AG09319 (cell line): ENCODE measurements around the gene EIF4G3.

Experiments
- DNase-seq: peaks from one replicate; pipeline ENCODE4 v3.0.0-alpha.2; 2010; ENCODE audit warnings: low read depth; ENCODE audit errors: extremely low read depth
- TF ChIP-seq, protein P1 (sequence below): IDR thresholded peaks from 2 replicates; pipeline ENCODE4 v1.5.1; 2011; ENCODE audit warnings: low read depth, mild to moderate bottlenecking, inconsistent platforms, low read length, moderate library complexity

Gene EIF4G3

DNA sequence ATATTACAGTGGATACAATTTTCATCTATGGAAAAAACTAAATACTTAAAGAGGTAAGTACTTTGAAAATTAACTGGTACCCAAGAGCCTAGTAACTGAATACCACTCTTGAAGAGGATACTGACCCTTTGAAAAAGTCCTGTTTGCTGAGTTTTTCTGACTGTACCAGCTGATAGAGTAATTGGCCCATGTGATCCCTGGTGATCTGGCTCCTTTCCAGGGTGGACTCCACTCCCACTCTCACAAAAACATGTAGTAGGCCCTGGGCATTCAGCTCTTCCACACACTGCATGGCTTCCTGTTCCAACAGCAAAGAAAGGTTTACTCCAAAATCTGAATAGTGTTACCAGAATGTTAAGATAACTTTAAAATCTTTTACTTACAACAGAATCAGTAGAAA is 336.0 kb downstream of the EIF4G3 start:
- no peak for DNase-seq

DNA sequence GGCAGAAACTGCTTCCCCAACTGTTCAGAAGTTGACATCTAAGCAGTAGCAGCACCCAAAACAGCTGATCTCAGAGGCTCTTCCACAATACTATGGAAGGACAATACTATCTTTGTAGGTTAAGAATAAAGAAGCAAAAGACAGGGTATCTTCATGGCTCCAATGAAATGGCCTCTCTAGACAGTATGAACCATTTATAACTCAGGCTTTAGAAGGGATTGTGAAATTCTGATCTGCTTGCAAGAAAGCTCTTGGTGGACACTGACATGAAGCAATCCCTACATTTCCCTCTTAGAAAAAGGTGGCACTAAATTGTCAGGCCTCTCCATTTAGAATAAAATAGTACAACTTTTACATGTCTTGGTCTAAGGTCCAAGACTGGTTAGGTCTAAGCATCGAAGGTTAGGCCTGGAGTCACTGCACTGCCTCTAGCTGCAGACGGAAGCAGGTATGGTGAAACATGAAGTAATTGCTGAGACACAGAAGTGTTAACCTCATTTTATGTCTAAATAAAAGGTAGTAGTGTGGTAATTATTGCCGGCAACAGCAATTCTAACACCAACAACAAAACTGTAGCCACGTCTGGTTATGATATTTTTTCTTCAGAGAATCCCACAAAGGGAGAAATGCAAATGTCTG is 339.0 kb downstream of the EIF4G3 start:
- TF ChIP-seq, protein P1, sequence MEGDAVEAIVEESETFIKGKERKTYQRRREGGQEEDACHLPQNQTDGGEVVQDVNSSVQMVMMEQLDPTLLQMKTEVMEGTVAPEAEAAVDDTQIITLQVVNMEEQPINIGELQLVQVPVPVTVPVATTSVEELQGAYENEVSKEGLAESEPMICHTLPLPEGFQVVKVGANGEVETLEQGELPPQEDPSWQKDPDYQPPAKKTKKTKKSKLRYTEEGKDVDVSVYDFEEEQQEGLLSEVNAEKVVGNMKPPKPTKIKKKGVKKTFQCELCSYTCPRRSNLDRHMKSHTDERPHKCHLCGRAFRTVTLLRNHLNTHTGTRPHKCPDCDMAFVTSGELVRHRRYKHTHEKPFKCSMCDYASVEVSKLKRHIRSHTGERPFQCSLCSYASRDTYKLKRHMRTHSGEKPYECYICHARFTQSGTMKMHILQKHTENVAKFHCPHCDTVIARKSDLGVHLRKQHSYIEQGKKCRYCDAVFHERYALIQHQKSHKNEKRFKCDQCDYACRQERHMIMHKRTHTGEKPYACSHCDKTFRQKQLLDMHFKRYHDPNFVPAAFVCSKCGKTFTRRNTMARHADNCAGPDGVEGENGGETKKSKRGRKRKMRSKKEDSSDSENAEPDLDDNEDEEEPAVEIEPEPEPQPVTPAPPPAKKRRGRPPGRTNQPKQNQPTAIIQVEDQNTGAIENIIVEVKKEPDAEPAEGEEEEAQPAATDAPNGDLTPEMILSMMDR, result no peak
- DNase-seq, result no peak

More for the DNA sequence above, 336.0 kb downstream of the EIF4G3 start:
- TF ChIP-seq, protein P1, result no peak

DNA sequence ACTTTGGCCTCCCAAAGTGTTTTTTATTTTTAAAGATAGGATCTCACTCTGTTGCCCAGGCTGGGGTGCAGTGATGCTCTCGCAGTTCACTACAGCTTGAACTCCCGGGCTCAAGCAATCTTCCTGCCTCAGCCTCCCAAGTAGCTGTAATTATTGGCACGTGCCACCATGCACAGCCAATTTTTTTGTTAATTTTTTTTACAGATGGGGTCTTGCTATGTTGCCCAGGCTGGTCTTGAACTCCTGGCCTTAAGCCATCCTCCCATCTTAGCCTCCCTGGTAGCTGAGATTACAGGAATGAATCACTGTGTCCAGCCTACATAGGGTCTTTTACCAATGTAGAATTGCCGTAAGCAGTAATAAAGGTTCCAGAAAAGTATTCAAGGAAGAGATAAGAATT is 340.5 kb downstream of the EIF4G3 start:
- DNase-seq, result no peak
- TF ChIP-seq, protein P1, result no peak

DNA sequence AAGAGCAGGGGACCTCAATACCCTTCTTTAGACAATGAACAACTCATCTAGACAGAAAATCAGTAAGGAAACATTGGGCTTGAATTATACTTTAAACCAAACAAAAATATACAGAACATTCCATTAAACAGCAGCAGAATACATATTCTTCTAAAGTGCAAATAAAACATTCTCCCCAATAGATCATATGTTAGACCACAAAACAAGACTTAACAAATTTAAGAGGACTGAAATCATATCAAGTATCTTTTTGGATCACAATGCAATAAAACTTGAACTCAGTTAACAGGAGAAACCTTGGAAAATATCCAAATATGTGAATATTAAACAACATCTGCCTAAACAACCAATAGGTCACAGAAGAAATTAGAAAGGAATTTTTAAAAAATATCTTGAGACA is 341.9 kb downstream of the EIF4G3 start:
- TF ChIP-seq, protein P1, result no peak
- peak; percentile 11 for DNase-seq

DNA sequence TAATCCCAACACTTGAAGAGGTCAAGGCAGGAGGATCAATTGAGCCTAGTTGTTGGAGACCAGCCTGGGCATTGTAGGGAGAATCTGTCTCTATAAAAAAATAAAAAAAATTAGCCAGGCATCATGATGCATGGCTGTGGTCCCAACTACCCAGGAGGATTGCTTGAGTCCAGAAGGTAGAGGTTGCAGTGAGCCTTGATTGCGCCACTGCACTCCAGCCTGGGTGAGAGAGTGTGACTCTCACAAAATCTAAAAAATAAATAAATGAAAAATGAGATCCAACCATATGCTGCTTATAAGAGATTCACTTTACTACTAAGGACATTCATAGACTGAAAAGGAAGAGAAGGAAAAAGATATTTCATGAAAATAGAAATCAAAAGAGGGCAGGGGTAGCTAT is 342.5 kb downstream of the EIF4G3 start:
- DNase-seq, result no peak
- TF ChIP-seq, protein P1, result no peak

DNA sequence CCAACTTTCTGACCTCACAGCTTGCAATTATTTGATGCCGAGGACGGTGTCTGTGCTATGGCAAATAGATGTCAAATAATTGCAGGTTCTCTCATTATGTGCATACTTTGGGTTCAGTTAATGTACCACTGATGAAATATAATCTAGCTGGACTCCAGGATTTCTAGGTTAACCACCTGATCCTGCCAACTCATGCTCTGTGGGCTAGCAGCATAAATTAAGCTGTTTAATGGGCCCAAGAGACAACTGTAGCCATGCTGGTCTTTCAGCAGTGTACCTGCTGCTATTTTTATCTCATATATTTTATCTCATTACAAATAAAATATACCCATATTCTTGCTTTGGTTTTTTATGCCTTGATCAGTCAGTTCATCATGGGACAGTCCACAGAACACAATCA is 346.3 kb downstream of the EIF4G3 start:
- TF ChIP-seq, protein P1, result no peak
- DNase-seq, result no peak

DNA sequence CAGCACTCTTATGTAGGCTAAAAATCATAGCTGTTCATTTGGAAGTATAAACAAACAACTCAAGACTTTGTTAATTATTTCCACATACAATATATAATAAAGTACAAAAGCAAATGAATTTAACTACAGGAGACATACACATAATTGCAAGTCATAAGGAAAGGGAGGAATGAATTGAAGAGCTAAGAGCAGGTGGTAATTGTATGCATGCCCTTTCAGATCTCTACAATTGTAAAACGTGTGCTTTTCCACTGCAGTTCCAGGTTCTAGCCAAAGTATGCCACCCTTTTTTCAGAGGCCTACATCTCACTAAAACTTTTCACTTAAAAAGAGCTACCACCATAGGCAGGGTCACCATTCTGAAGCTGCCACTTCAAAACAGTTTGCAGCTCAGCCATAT is 346.8 kb downstream of the EIF4G3 start:
- no peak for DNase-seq
- TF ChIP-seq, protein P1, result no peak
